Ovary (tissue), 9 donors: ENCODE results near the gene HMGB3. TPM values are rescaled to one million over a fixed set of nuclear protein-coding genes. Genes with fewer than 3 reads are reported as not detected.
A peak's percentile ranks its signal among the peaks of the same experiment; 100 is the strongest.
"Not testable (repeated sequence)": the region's sequence is repeated elsewhere in the genome, so short reads cannot be mapped to it uniquely, and the experiment has no call there.

Source experiments
- DNase-seq, 5 donors: peaks; one replicate each; pipeline ENCODE4 v3.0.0-alpha.2; 2019 to 2020
- H3K27ac ChIP-seq, 2 donors: fragments of 200-600 bp; one replicate each; pipeline versions ENCODE4 v1.5.1 to v1.8.0; 2019 to 2022
- H3K27me3 ChIP-seq: fragments of 200-600 bp; one replicate; pipeline ENCODE4 v1.8.0; 2022
- H3K36me3 ChIP-seq: fragments of 200-600 bp; sonication (generic); one replicate; pipeline ENCODE4 v1.5.1; 2019
- H3K4me1 ChIP-seq: one replicate; pipeline ENCODE4 v1.8.1; 2013; ENCODE audit warnings: mild to moderate bottlenecking, moderate library complexity; ENCODE audit not compliant: insufficient read depth
- H3K4me3 ChIP-seq: fragments of 200-600 bp; sonication (generic); one replicate; pipeline ENCODE4 v1.5.1; 2017
- H3K9me3 ChIP-seq, 2 donors: fragments of 200-600 bp in 1 of 2; sonication (generic) in 1 of 2; one replicate each; pipeline versions ENCODE4 v1.5.1 to v1.8.1; 2013 to 2019; ENCODE audit warnings: mild to moderate bottlenecking in 1 of 2, moderate library complexity in 1 of 2
- CTCF ChIP-seq, 3 donors: fragments of 450-650 bp in 2 of 3; fragments of 200-600 bp in 1 of 3; IDR thresholded peaks; one replicate each; pipeline versions ENCODE4 v1.5.1 to v1.8.0; 2016 to 2022; ENCODE audit warnings: antibody characterized with exemption in 3 of 3, mild to moderate bottlenecking in 1 of 3
- EP300 ChIP-seq: sonication (generic); formaldehyde crosslinking; IDR thresholded peaks from one replicate; pipeline ENCODE4 v1.6.1; 2017; ENCODE audit warnings: antibody characterized with exemption
- POLR2A ChIP-seq: fragments of 450-650 bp; IDR thresholded peaks from one replicate; pipeline ENCODE4 v1.6.1; 2017; ENCODE audit warnings: antibody characterized with exemption, mild to moderate bottlenecking, moderate library complexity
- WGBS, 3 donors: extraction: QIAGEN DNeasy Blood & Tissue Kit in 1 of 3; methylation state at CpG; one replicate each; pipeline versions ENCODE4 v1.1.5 to v1.1.7; 2013 to 2017; 5-methylcytosine and 5-hydroxymethylcytosine counted together
- intact Hi-C, 4 donors: fragments of 100-400 bp; cut with DNase I; formaldehyde crosslinking; loops; one replicate each; pipeline versions ENCODE4 v1.11.0 to v1.15.1; 2022 to 2023
- polyA plus RNA-seq, 2 donors: library from polyadenylated mRNA; stranded (reverse); fragments of 200-250 nt in 1 of 2; fragments of 350-450 nt in 1 of 2; fragmentation: Illumina TruSeq in 1 of 2; extraction: RNeasy Lipid Tissue Mini Kit (QIAGEN cat#74804) in 1 of 2; gene quantifications; one replicate each; pipeline ENCODE4 v1.2.3, GENCODE V29; 2013 to 2014
- total RNA-seq, 7 donors: library from RNA; depleted of rRNA in 2 of 7; stranded (reverse); fragments of >200 nt in 2 of 7; fragmentation: NEBNext Ultra II Directional in 3 of 7; extraction: Animal tissue kit (Norgen Biotek cat#: 25700) in 3 of 7; gene quantifications; one replicate each; pipeline versions ENCODE4 v1.1.0 to v1.2.4, GENCODE V29; 2016 to 2023
- donor health status: DM: no; HTN: no; CAD: no; lungs with moderate emphysema.
- donor health status: DM: no; HTN: no; CAD: no.
- donor health status: Bipolar disorder and iron deficiency.
- donor health status: DM: yes; HTN: yes; CAD: no.
- donor health status: DM: no; HTN: no; CAD: no.
- donor health status: DM: yes; HTN: yes; CAD: no.

Gene HMGB3
- total and polyA plus RNA-seq, 9 donors: 0.72 to 18.1 (median 6.6) TPM

GRCh38 chrX:150984169-150984824 lies 1.2 kb downstream of the HMGB3 start:
- Histone ChIP-seq H3K4me3 (peak overlapping the region; percentile 34), H3K9me3 (no peaks in the 10 kb centered on the region), H3K36me3 (no peaks in the 10 kb centered on the region), H3K4me1 (no peaks in the 10 kb centered on the region), H3K27ac (no peak overlapping the region), H3K27me3 (no peaks in the 10 kb centered on the region)
- peak in 1 of 5 donors; percentile 15 for DNase-seq
- WGBS, 3 donors: 31 to 61% (median 37%) methylated on average over 25 to 88 of the region's 93 CpGs
- intact Hi-C loops: no loop called here
- no peak for TF ChIP-seq EP300
- TF ChIP-seq CTCF (IDR thresholded peaks at IDR 0.05): no peak
- TF ChIP-seq POLR2A: no peak

GRCh38 chrX:150987687-150988086 lies 4.6 kb downstream of the HMGB3 start:
- intact Hi-C loops, H3K27me3 ChIP-seq, H3K9me3 ChIP-seq, DNase-seq, H3K4me3 ChIP-seq, H3K36me3 ChIP-seq, H3K27ac ChIP-seq, H3K4me1 ChIP-seq: not testable (repeated sequence)
- WGBS, 3 donors: 88 to 93% (median 92%) methylated on average over 6 of the region's 6 CpGs

GRCh38 chrX:150989420-150989819 lies 6.3 kb downstream of the HMGB3 start:
- H3K36me3 ChIP-seq: no peaks in the 10 kb centered on the region
- no peaks in the 10 kb centered on the region for H3K27me3 ChIP-seq
- H3K27ac ChIP-seq: no peak overlapping the region
- TF ChIP-seq EP300: no peak
- TF ChIP-seq POLR2A: no peak
- TF ChIP-seq CTCF (IDR thresholded peaks at IDR 0.05): no peak
- no peak for DNase-seq
- no peaks in the 10 kb centered on the region for H3K4me1 ChIP-seq
- WGBS, 3 donors: 75 to 87% (median 81%) methylated on average over 2 of the region's 2 CpGs
- no peak overlapping the region for H3K4me3 ChIP-seq
- intact Hi-C loops: no loop called here
- H3K9me3 ChIP-seq: no peaks in the 10 kb centered on the region

GRCh38 chrX:150990910-150991309 lies 7.8 kb downstream of the HMGB3 start:
- DNase-seq: no peak
- no peak for TF ChIP-seq POLR2A
- TF ChIP-seq EP300: no peak
- TF ChIP-seq CTCF (IDR thresholded peaks at IDR 0.05): no peak
- Histone ChIP-seq H3K27ac (no peak overlapping the region), H3K9me3 (no peaks in the 10 kb centered on the region), H3K4me3 (no peak overlapping the region), H3K4me1 (no peaks in the 10 kb centered on the region), H3K27me3 (no peaks in the 10 kb centered on the region), H3K36me3 (no peaks in the 10 kb centered on the region)
- 26 to 44% (median 33%) methylated on average over 5 of the region's 5 CpGs for WGBS, 3 donors
- intact Hi-C loops: no loop called here

GRCh38 chrX:151000861-151001331 lies 17.8 kb downstream of the HMGB3 start:
- TF ChIP-seq CTCF (IDR thresholded peaks at IDR 0.05): no peak
- TF ChIP-seq POLR2A: no peak
- no peak for TF ChIP-seq EP300

More at GRCh38 chrX:151000861-151001331, 17.8 kb downstream of the HMGB3 start:
- H3K9me3 ChIP-seq: no peaks in the 10 kb centered on the region
- no peaks in the 10 kb centered on the region for H3K27me3 ChIP-seq
- no peak overlapping the region for H3K27ac ChIP-seq
- WGBS, 3 donors: 56 to 68% (median 60%) methylated on average over 5 of the region's 5 CpGs
- H3K4me3 ChIP-seq: no peak overlapping the region
- no peaks in the 10 kb centered on the region for H3K4me1 ChIP-seq
- no peaks in the 10 kb centered on the region for H3K36me3 ChIP-seq
- DNase-seq: no peak
- intact Hi-C loops: no loop called here
